HG03064 (cell line): ENCODE results near the gene LFNG.
"Not testable (repeated sequence)": the region's sequence is repeated elsewhere in the genome, so short reads cannot be mapped to it uniquely, and the experiment has no call there.

Source experiments
- ATAC-seq: cut with Tn5 transposase; IDR thresholded peaks from one replicate; pipeline ENCODE4 v1.9.1; 2021; ENCODE audit warnings: low read depth; ENCODE audit not compliant: unreplicated experiment

LFNG gene

DNA sequence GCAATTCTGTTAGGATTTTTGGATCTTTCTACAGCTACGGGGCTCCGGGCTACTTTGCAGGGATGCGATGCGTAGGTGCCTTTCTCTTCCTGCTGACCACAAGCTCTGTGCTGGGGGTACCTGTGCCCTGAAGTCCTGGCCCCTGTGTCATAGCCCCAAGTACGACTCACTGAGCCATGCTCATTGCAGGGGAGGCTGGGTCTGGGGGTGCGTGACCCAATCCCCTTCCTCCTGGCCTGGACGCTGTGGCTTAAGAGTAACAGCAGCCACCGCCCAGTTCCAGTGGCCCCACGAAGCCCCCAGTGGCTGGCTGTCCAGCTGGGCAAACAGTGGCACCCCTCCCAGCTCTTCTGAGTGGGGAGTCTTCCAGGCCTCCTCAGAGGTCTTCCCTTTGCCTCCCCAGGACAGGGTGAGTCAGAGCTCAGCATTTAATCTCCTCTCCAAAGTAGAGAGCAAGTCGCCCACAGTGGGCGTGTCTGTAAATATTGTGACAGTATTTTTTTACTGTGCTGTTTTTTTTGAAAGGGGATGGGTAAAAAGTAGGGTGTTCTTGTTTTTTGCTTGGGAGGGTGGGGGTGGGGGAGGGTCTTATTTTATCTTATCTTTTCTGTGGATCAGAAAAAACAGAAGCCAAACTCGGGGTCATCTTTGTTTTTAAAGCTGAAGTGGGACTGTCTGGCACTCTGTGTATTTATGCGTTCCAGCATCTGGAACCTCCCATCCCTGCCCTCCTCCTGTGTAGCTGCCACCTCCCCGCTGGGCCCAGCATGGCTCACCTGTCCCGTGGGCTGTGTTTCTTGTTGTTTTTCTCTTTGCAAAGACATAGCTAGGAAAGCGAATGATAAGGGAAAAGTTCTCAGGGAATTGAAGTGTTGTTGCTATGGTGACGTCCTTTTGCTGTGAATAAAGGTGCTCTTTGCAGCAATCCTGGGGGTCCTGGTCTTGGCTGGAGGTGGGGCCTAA, 8.2 kb downstream of the LFNG start:
- ATAC-seq = no peak

- ATAC-seq = no peak
These were observed 9.0 kb downstream of the LFNG start for GRCh38 chr7:2528481-2529095.

DNA sequence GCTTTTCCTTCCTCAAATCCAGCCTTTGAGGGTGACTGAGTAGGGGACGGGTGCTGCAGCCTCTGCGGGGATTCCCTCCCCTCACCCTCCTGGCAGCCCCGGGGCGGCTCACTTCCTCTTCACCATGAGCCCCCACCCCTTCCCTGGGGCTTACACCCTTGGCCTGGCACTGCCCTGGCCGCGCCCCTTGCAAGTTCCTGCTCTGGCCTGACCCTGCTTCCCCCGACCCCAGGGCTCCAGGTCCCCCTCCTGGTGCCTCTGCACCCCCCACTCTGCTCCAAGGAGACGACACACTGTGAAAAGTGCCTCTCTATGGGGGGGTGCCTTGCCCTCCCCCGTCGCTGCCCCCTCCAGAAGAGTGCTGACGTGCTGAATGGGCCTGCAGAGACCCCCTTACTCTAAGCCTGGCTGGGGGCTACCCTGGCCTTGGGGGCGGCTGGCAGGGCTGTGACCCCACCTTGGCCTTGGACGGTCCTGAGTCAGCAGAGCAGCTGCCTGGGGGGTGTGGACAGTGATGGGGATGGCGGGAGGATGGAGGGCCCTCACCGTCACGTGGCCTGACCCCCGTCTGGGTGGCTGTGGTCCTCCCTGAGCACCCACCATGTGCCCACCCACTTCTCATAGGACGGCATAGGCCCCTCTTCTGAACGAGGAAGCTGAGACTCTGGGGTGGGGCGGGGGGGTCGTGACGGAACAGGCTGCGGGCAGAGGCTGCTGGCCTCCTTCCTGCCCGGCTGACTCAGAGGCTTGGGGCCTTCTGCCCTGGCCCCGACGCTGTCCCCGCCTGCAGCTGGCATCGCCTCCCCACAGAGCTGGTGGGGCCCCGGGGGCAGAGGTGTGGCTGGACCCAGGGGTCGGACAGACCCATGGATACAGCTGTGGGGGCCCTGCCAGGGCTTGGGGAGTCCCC, 9.8 kb downstream of the LFNG start:
- peak; percentile 19 for ATAC-seq

- peak; percentile 39 for ATAC-seq
These were observed 10.8 kb downstream of the LFNG start for GRCh38 chr7:2530071-2530987.

DNA sequence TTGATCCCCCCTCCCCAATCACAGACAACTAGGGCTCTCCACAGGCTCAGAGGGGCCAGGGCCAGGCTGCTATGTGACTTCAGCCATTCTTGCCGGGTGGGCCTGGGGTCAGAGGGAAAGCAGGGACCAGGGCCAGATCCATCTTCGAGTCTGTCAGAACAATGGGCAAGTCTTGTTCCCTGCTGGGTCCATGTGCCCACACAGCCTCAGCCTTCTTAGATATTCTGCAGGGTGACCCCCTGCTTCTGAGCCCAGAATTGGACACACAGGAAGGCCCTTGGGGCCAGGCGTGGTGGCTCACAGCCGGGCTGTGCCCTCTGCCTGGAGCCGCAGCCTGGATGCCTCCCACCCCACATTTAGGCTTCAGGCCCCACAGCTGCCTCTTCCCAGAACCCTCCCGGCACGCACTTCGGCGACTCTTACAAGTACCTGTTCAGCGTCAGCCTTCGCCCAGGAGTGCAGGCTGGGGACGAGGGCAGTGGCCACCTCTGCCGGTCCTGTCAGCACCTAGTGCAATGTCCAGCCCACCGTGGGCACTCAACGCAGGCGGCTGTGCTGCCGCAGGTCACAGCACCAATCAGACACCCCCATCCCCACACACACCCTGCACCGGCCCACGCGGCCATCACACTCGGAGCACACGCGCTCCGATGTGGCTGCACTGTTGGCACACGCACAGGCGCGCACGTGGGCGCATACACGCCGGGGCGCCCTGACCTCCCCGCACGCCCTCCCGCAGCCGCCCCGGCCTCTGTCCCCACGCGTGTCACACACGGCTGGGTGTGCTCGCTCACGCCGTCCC, 11.6 kb downstream of the LFNG start:
- ATAC-seq = not testable (repeated sequence)

- not testable (repeated sequence) for ATAC-seq
These were observed 12.2 kb downstream of the LFNG start for GRCh38 chr7:2531796-2532110.

- ATAC-seq = not testable (repeated sequence)
These were observed 12.7 kb downstream of the LFNG start for GRCh38 chr7:2532199-2532772.

GRCh38 chr7:2532816-2533215, 13.2 kb downstream of the LFNG start:
- not testable (repeated sequence) for ATAC-seq

DNA sequence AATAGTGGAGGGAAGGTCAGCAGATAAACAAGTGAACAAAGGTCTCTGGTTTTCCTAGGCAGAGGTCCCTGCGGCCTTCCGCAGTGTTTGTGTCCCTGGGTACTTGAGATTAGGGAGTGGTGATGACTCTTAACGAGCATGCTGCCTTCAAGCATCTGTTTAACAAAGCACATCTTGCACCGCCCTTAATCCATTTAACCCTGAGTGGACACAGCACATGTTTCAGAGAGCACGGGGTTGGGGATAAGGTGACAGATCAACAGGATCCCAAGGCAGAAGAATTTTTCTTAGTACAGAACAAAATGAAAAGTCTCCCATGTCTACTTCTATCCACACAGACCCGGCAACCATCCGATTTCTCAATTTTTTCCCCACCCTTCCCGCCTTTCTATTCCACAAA, 14.0 kb downstream of the LFNG start:
- not testable (repeated sequence) for ATAC-seq

GRCh38 chr7:2534214-2534613, 14.6 kb downstream of the LFNG start:
- not testable (repeated sequence) for ATAC-seq

DNA sequence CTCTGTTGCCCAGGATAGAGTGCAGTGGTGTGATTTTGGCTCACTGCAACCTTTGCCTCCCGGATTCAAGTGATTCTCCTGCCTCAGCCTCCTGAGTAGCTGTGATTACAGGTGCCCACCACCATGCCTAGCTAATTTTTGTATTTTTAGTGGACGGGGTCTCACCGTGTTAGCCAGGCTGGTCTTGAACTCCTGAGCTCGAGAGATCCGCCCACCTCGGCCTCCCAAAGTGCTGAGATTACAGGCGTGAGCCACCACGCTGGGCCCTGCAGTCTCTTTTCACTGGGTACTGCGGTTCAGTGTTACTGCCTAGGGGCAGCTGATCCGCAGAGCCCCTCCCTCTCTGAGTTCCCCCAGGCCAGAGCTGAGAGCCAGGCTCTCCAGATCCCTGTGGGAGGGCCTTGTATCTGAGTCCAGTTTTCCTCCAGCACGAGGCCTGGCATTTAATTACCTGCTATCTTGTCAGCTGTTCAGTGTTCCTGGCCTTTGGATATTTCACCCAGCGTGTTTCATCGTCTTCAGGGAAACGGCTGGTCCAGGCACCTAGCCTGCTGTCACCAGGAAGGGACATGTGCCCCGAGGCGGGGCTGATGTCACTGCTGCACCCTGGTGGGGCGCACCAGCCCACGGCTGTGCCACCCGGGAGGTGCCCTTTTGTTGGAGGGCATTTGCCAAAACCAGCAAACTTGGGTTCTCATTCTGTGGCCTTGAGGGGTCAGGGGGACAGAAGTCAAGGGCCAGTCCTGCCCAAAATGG, 16.5 kb downstream of the LFNG start:
- not testable (repeated sequence) for ATAC-seq

DNA sequence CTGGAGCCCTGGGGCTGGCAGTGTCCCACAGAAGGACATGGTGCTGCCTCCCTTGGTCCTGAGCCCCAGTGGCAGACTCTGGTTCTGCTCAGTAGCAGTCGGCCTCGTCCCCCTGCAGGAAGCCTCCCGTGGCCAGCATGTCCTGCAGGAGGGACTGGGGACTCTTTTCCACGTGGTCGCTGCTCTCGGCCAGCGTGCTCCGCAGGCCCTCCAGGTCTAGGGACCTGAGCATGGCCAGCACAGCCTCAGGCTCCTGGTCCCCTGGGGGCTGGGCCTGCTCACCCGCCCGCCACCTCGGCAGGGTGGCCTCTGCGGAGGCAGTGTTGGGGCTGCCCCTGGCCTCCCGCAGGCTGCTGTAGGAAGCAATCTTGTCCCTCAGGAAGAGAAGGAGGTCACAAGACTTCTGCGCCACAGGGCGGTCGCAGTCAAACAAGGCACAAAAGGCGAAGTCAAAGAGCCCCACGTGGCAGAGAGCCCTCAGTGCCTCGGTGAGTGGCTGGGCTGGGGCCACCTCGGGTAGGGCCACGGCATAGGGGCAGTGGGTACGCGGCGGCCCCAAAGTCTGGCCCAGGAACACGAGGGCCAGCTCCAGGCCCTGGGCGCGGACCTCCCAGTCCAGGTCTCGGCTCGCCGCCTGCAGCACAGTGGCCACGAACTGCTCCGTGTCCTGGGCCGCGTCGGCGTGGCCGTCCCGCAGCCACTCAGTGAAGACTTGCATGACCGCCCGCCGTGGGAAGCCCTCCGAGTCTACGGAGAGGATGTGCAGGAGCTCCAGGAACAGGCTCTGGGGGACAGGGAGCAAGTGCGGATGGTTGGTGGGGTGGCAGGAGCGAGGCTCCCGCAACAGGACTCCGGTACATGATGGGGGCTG, 18.6 kb downstream of the LFNG start:
- ATAC-seq = no peak

- no peak for ATAC-seq
These were observed 19.7 kb downstream of the LFNG start for GRCh38 chr7:2539031-2539911.

- ATAC-seq = no peak
These were observed 20.6 kb downstream of the LFNG start for GRCh38 chr7:2540133-2540532.

GRCh38 chr7:2540641-2541051, 21.1 kb downstream of the LFNG start:
- no peak for ATAC-seq
